Body of pancreas (tissue), 4 donors: Measurements from ENCODE around the gene GPR161.

Experiments used
- POLR2A ChIP-seq, 3 donors: fragments of 450-650 bp; IDR thresholded peaks; one replicate each; pipeline ENCODE4 v1.6.1; 2016; ENCODE audit warnings: antibody characterized with exemption in 3 of 3, mild to moderate bottlenecking in 2 of 3
- TF ChIP-seq, protein P1 (sequence below), 7 experiments: fragments of 450-650 bp in 4 of 7; fragments of 200-600 bp in 3 of 7; sonication (generic) in 3 of 7; IDR thresholded peaks; one replicate each; pipeline ENCODE4 v1.5.1; 2016 to 2019; ENCODE audit warnings: antibody characterized with exemption in 7 of 7

DNA sequence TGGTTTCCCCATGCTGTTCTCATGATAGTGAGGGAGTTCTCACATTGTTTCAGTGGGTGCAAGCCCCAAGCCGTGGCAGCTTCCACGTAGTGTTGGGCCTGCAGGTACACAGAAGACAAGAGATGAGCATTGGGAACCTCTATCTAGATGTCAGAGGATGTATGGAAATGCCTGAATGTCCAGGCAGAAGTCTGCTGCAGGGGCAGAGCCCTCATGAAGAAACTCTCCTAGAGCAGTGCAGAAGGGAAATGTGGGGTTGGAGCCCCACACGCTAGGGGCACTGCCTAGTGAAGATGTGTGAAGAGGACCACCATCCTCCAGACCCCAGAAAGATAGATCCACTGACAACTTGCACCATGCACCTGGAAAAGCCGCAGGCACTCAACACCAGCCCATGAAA lies 17.0 kb downstream of the GPR161 start:
- TF ChIP-seq, protein P1, sequence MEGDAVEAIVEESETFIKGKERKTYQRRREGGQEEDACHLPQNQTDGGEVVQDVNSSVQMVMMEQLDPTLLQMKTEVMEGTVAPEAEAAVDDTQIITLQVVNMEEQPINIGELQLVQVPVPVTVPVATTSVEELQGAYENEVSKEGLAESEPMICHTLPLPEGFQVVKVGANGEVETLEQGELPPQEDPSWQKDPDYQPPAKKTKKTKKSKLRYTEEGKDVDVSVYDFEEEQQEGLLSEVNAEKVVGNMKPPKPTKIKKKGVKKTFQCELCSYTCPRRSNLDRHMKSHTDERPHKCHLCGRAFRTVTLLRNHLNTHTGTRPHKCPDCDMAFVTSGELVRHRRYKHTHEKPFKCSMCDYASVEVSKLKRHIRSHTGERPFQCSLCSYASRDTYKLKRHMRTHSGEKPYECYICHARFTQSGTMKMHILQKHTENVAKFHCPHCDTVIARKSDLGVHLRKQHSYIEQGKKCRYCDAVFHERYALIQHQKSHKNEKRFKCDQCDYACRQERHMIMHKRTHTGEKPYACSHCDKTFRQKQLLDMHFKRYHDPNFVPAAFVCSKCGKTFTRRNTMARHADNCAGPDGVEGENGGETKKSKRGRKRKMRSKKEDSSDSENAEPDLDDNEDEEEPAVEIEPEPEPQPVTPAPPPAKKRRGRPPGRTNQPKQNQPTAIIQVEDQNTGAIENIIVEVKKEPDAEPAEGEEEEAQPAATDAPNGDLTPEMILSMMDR (IDR thresholded peaks at IDR 0.05), result no peak
- TF ChIP-seq POLR2A (IDR thresholded peaks at IDR 0.05), result no peak
